Activated CD8-positive, alpha-beta T cell treated with anti-CD3 and anti-CD28 coated beads for 36 hours (primary cell): ENCODE results near the gene LVRN. TPM values are rescaled to one million over a fixed set of nuclear protein-coding genes. Genes with fewer than 3 reads are reported as not detected.

Source experiments
- ATAC-seq: fragments of 200-7000 bp; cut with Tn5 transposase; one replicate; pipeline ENCODE4 v1.10.0; 2021; ENCODE audit warnings: mild to moderate bottlenecking, moderate library complexity
- CTCF ChIA-PET: fragments of 350-600 bp; sonication (Branson Sonifier 250); formaldehyde crosslinking; loops from one replicate; lab custom pipeline; 2021; ENCODE audit warnings: antibody characterized with exemption; lab: Charles Lee
- POLR2A ChIA-PET: fragments of 350-600 bp; sonication (Branson Sonifier 250); formaldehyde crosslinking; loops from one replicate; lab custom pipeline; 2021; ENCODE audit warnings: antibody characterized with exemption; lab: Charles Lee
- DNase-seq: peaks from one replicate; pipeline ENCODE4 v3.0.0-alpha.2; 2020
- H3K27ac Mint-ChIP-seq: one replicate; pipeline ENCODE4 v1.8.0; 2021; ENCODE audit warnings: mild to moderate bottlenecking, mixed read lengths
- H3K27me3 Mint-ChIP-seq: one replicate; pipeline ENCODE4 v1.8.0; 2021; ENCODE audit warnings: mixed read lengths
- H3K36me3 Mint-ChIP-seq: one replicate; pipeline ENCODE4 v1.8.0; 2021; ENCODE audit warnings: low read depth, mixed read lengths
- H3K4me1 Mint-ChIP-seq: one replicate; pipeline ENCODE4 v1.8.0; 2021; ENCODE audit warnings: low read depth, mixed read lengths
- H3K4me3 Mint-ChIP-seq: one replicate; pipeline ENCODE4 v1.8.0; 2021; ENCODE audit warnings: mild to moderate bottlenecking, moderate library complexity, mixed read lengths
- H3K9me3 Mint-ChIP-seq: one replicate; pipeline ENCODE4 v1.8.0; 2021; ENCODE audit warnings: mixed read lengths
- CTCF ChIP-seq: fragments of 200-600 bp; IDR thresholded peaks from one replicate; pipeline ENCODE4 v1.8.0; 2022; ENCODE audit warnings: antibody characterized with exemption, mild to moderate bottlenecking
- intact Hi-C: fragments of 100-400 bp; cut with micrococcal nuclease; formaldehyde crosslinking; loops from one replicate; pipeline ENCODE4 v1.10.0; 2022
- total RNA-seq, 2 experiments: library from RNA; stranded (reverse); gene quantifications; one replicate each; pipeline ENCODE4 v1.2.3, GENCODE V29; 2021

The LVRN gene
- total RNA-seq, 2 experiments from 2014 or later = 0.27 to 0.29 TPM

GRCh38 chr5:115940080-115940810, 22.0 kb upstream of the LVRN start:
- ATAC-seq = no peak
- peaks cover 6% of the 10 kb centered on the region for H3K27me3 Mint-ChIP-seq
- DNase-seq = no peak
- H3K4me3 Mint-ChIP-seq = no peak overlapping the region
- POLR2A ChIA-PET = no interaction called here
- intact Hi-C loops = no loop called here
- H3K36me3 Mint-ChIP-seq = no peaks in the 10 kb centered on the region
- TF ChIP-seq CTCF = no peak
- peaks cover 2% of the 10 kb centered on the region for H3K9me3 Mint-ChIP-seq
- CTCF ChIA-PET = no interaction called here
- no peaks in the 10 kb centered on the region for H3K4me1 Mint-ChIP-seq
- H3K27ac Mint-ChIP-seq = no peak overlapping the region

- no peak for TF ChIP-seq CTCF
- DNase-seq (no peak), ATAC-seq (no peak)
- peaks cover 2% of the 10 kb centered on the region for H3K9me3 Mint-ChIP-seq
- H3K27ac Mint-ChIP-seq = no peak overlapping the region
- POLR2A ChIA-PET = no interaction called here
- H3K4me3 Mint-ChIP-seq = no peak overlapping the region
- peaks cover 6% of the 10 kb centered on the region for H3K27me3 Mint-ChIP-seq
- H3K36me3 Mint-ChIP-seq = no peaks in the 10 kb centered on the region
- intact Hi-C loops = no loop called here
- CTCF ChIA-PET = no interaction called here
- no peaks in the 10 kb centered on the region for H3K4me1 Mint-ChIP-seq
These were observed 21.1 kb upstream of the LVRN start for GRCh38 chr5:115941051-115941675.

GRCh38 chr5:115944501-115944900, 17.8 kb upstream of the LVRN start:
- ChIA-PET CTCF (no interaction called here), POLR2A (no interaction called here)
- Mint-ChIP-seq H3K36me3 (no peaks in the 10 kb centered on the region), H3K27ac (no peak overlapping the region), H3K27me3 (peaks cover 9% of the 10 kb centered on the region), H3K4me3 (no peak overlapping the region), H3K4me1 (no peaks in the 10 kb centered on the region), H3K9me3 (peaks cover 2% of the 10 kb centered on the region)
- intact Hi-C loops = no loop called here
- TF ChIP-seq CTCF = no peak
- no peak for DNase-seq
- no peak for ATAC-seq

DNA sequence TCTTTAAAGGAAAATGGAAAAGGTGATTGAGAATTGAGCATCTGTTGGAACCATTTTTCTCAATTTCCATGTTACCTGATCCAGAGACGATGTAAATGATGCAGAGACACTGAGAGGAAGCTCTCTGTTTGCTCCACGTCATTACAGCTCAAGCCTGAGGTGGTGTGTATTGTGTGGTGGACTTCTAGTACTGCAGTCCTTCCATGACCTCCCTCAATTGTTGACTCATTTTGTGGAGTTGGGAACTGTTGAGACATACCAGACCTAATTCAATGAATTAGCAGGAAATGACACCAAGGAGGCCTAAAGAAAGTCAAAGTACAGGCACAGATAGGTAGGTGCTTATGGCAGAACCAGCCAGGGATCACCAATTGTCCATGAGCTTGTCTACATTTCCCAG, 15.6 kb upstream of the LVRN start:
- no peaks in the 10 kb centered on the region for H3K4me1 Mint-ChIP-seq
- no peaks in the 10 kb centered on the region for H3K36me3 Mint-ChIP-seq
- ATAC-seq (no peak), DNase-seq (no peak)
- ChIA-PET POLR2A (no interaction called here), CTCF (no interaction called here)
- no peak overlapping the region for H3K4me3 Mint-ChIP-seq
- peaks cover 2% of the 10 kb centered on the region for H3K9me3 Mint-ChIP-seq
- TF ChIP-seq CTCF = no peak
- H3K27ac Mint-ChIP-seq = no peak overlapping the region
- peaks cover 7% of the 10 kb centered on the region for H3K27me3 Mint-ChIP-seq
- intact Hi-C loops = no loop called here

DNA sequence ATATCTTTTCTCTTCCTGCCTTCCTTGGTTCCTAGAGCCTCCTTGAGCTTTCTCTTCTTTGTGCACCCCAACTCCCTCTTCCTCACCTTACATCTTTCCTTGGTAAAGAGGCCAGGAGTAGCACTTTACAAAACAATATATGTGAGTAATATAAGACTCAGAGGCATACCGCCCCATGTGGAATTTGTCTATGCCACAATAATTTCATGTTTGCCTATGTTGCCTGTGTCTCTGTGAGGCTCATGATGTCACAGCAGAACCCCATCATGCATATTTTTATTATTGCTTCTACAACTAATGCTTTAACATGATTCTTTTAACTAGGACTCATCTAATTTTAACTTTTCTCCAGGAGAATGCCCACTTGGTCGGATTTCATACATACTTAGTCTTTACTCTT, 15.0 kb upstream of the LVRN start:
- no peak for TF ChIP-seq CTCF
- ATAC-seq (no peak), DNase-seq (no peak)
- peaks cover 10% of the 10 kb centered on the region for H3K27me3 Mint-ChIP-seq
- no peaks in the 10 kb centered on the region for H3K36me3 Mint-ChIP-seq
- CTCF ChIA-PET = no interaction called here
- no peak overlapping the region for H3K4me3 Mint-ChIP-seq
- POLR2A ChIA-PET = interaction anchor here (0.6 kb wide), 1 partner anchor 27 kb away, joined by 3 read pairs; no protein-coding TSS in a partner anchor
- no peaks in the 10 kb centered on the region for H3K4me1 Mint-ChIP-seq
- H3K27ac Mint-ChIP-seq = no peak overlapping the region
- peaks cover 1% of the 10 kb centered on the region for H3K9me3 Mint-ChIP-seq
- intact Hi-C loops = no loop called here
